MCF 10A (cell line): ENCODE results near the gene TMEM120A. TPM values are rescaled to one million over a fixed set of nuclear protein-coding genes. Genes with fewer than 3 reads are reported as not detected.

Experiments
- BruUV-seq: library from RNA; stranded (reverse); fragments of 400-500 nt; replicated peaks from 2 replicates; lab custom pipeline; 2021; lab: Mats Ljungman, UMichigan
- CTCF ChIA-PET: fragments of 300-600 bp; sonication (Branson Sonifier 250); formaldehyde crosslinking; extraction: SDS; loops from one replicate; lab custom pipeline; 2021; ENCODE audit warnings: antibody characterized with exemption, inconsistent platforms; lab: Yijun Ruan, JAX
- POLR2A ChIA-PET: fragments of 300-600, 350-650 bp; sonication (Branson Sonifier 250); formaldehyde crosslinking; extraction: SDS; loops from one replicate; lab custom pipeline; 2020; ENCODE audit warnings: antibody characterized with exemption, inconsistent platforms; lab: Yijun Ruan, JAX
- DNase-seq: peaks from one replicate; pipeline ENCODE4 v3.0.0-alpha.2; 2018; ENCODE audit not compliant: unreplicated experiment
- H3K27ac Mint-ChIP-seq: one replicate; pipeline ENCODE4 v1.8.0; 2022; ENCODE audit warnings: mild to moderate bottlenecking, low read depth, mixed read lengths; ENCODE audit not compliant: unreplicated experiment
- H3K27me3 Mint-ChIP-seq: one replicate; pipeline ENCODE4 v1.8.0; 2022; ENCODE audit warnings: mixed read lengths; ENCODE audit not compliant: insufficient read depth, unreplicated experiment
- H3K36me3 Mint-ChIP-seq: one replicate; pipeline ENCODE4 v1.8.0; 2022; ENCODE audit warnings: mild to moderate bottlenecking, moderate library complexity, mixed read lengths; ENCODE audit not compliant: insufficient read depth, unreplicated experiment
- H3K4me1 Mint-ChIP-seq: one replicate; pipeline ENCODE4 v1.8.0; 2022; ENCODE audit warnings: mixed read lengths; ENCODE audit not compliant: insufficient read depth, unreplicated experiment
- H3K4me3 Mint-ChIP-seq: one replicate; pipeline ENCODE4 v1.8.0; 2022; ENCODE audit warnings: mild to moderate bottlenecking, moderate library complexity, mixed read lengths; ENCODE audit not compliant: unreplicated experiment
- H3K9me3 Mint-ChIP-seq: one replicate; pipeline ENCODE4 v1.8.0; 2022; ENCODE audit warnings: mixed read lengths; ENCODE audit not compliant: unreplicated experiment
- intact Hi-C: fragments of 100-400 bp; cut with micrococcal nuclease; formaldehyde crosslinking; loops from 2 replicates; pipeline ENCODE4 v1.14.1; 2022
- total RNA-seq: library from RNA; stranded (reverse); gene quantifications from 2 replicates; pipeline ENCODE4 v1.2.3, GENCODE V29; 2022
- TF ChIP-seq, protein P1 (sequence below): fragments of 200-600 bp; IDR thresholded peaks from one replicate; pipeline ENCODE4 v1.8.0; 2022; ENCODE audit warnings: antibody characterized with exemption, mild to moderate bottlenecking; ENCODE audit not compliant: unreplicated experiment

Gene TMEM120A
- total RNA-seq, 1 experiment from 2014 or later = 19.4 TPM

DNA sequence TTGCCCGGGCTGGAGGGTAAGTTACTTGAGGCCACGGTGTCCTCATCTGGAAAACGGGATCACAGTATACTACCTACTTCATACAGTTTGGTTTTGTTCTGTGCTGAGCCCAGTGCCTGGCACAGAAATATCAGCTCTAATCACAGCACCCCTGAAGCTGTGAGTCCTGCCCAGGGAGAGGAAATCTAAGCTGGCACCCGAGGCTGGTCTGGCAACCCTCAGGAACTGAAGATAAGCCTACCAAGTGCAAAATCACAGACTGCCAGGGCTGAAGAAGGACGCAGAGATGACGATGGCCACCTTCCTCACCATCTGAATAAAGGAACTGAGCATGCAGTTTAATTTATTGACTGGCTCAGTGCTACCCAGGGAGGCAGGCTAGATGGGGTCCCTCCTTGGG lies 7.7 kb upstream of the TMEM120A start:
- BruUV-seq = no TSS peak
- Mint-ChIP-seq H3K4me3 (no peak overlapping the region), H3K9me3 (no peaks in the 10 kb centered on the region), H3K27ac (no peak overlapping the region), H3K4me1 (no peaks in the 10 kb centered on the region), H3K27me3 (no peaks in the 10 kb centered on the region), H3K36me3 (peaks cover 74% of the 10 kb centered on the region)
- ChIA-PET POLR2A (interaction anchor here (0.9 to 1.0 kb wide), 2 partner anchors 10 kb away, joined by 3 read pairs; no protein-coding TSS in a partner anchor), CTCF (interaction anchor here (0.6 kb wide), 1 partner anchor 63 kb away, joined by 3 read pairs; no protein-coding TSS in a partner anchor)
- DNase-seq = no peak
- TF ChIP-seq, protein P1, sequence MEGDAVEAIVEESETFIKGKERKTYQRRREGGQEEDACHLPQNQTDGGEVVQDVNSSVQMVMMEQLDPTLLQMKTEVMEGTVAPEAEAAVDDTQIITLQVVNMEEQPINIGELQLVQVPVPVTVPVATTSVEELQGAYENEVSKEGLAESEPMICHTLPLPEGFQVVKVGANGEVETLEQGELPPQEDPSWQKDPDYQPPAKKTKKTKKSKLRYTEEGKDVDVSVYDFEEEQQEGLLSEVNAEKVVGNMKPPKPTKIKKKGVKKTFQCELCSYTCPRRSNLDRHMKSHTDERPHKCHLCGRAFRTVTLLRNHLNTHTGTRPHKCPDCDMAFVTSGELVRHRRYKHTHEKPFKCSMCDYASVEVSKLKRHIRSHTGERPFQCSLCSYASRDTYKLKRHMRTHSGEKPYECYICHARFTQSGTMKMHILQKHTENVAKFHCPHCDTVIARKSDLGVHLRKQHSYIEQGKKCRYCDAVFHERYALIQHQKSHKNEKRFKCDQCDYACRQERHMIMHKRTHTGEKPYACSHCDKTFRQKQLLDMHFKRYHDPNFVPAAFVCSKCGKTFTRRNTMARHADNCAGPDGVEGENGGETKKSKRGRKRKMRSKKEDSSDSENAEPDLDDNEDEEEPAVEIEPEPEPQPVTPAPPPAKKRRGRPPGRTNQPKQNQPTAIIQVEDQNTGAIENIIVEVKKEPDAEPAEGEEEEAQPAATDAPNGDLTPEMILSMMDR = no peak
- intact Hi-C loops = no loop called here

DNA sequence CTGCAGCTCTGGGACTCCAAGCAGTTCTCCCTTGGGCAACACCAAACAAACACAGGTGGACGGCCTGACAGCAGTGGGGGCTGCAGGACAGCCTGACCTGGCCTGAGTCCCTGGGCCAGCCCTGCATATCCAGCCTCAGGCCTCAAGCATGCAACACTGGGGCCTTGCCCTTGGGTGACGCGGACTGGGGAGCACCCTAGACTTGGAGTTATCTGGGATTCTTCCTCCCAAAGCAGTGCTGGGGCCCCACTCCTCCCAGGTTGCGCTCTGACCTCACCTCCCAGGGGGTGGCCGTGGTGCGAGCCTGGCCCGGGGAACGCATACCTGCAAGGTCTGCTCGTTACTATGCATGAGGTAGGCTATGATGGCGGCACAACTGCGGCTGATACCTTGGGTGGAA lies 6.2 kb upstream of the TMEM120A start:
- POLR2A ChIA-PET = no interaction called here

DNA sequence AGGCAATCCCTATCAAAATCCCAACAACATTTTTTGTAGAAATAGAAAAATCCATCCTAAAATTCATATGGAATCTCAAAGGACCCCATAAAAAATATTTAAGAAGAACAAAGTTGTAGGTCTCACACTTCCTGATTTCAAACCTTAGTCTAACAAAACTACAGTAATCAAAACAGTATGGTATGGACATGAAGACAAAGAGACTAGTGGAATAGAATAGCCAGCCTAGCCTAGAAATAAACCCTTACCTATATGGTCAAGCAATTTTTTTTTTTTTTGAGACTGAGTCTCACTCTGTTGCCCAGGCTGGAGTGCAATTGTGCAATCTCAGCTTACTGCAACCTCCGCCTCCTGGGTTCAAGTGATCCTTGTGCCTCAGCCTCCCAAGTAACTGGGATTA lies 3.6 kb upstream of the TMEM120A start:
- BruUV-seq = no TSS peak
- POLR2A ChIA-PET = no interaction called here
- Mint-ChIP-seq H3K27ac (no peak overlapping the region), H3K9me3 (no peaks in the 10 kb centered on the region), H3K27me3 (no peaks in the 10 kb centered on the region), H3K4me3 (no peak overlapping the region), H3K4me1 (no peaks in the 10 kb centered on the region), H3K36me3 (peaks cover 35% of the 10 kb centered on the region)
- CTCF ChIA-PET = interaction anchor here (0.7 kb wide), 1 partner anchor 125 kb away, joined by 4 read pairs; no protein-coding TSS in a partner anchor
- intact Hi-C loops = no loop called here
- TF ChIP-seq, protein P1 = no peak
- DNase-seq = no peak

More for the DNA sequence above, 6.2 kb upstream of the TMEM120A start:
- no peak overlapping the region for H3K4me3 Mint-ChIP-seq
- CTCF ChIA-PET = no interaction called here
- intact Hi-C loops = no loop called here
- TF ChIP-seq, protein P1 = no peak
- H3K36me3 Mint-ChIP-seq = peaks cover 58% of the 10 kb centered on the region
- H3K27me3 Mint-ChIP-seq = no peaks in the 10 kb centered on the region
- no peaks in the 10 kb centered on the region for H3K4me1 Mint-ChIP-seq
- H3K9me3 Mint-ChIP-seq = no peaks in the 10 kb centered on the region
- DNase-seq = no peak
- no peak overlapping the region for H3K27ac Mint-ChIP-seq
- no TSS peak for BruUV-seq

DNA sequence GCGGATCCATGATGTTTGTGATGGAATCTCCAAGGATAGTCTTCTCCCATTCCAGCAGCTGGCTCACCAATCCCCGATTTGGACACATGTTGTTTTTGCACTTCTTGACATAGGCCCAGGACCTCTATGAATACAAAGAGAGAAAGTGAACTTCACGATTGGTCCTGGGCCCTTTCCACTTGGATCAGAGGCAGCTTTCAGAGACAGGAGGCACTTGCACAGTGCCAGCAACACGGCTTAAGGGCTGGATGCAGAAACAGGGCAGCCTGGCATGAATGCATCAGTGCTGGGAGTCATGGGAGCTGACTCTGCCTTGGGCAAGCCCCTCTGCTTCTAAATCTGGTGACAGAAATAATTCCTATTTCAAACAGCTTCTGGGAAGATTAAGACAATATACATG lies 2.1 kb upstream of the TMEM120A start:
- Mint-ChIP-seq H3K4me3 (no peak overlapping the region), H3K4me1 (no peaks in the 10 kb centered on the region), H3K27ac (no peak overlapping the region), H3K27me3 (no peaks in the 10 kb centered on the region), H3K36me3 (peaks cover 21% of the 10 kb centered on the region), H3K9me3 (no peaks in the 10 kb centered on the region)
- BruUV-seq = no TSS peak
- DNase-seq = no peak
- ChIA-PET POLR2A (no interaction called here), CTCF (interaction anchor here (1.0 kb wide), 1 partner anchor 21 kb away, joined by 3 read pairs; no protein-coding TSS in a partner anchor)
- TF ChIP-seq, protein P1 = no peak
- intact Hi-C loops = no loop called here
